ENCODE results near the gene HOXD10.
A peak's percentile ranks its signal among the peaks of the same experiment; 100 is the strongest.

HOXD10 gene

DNA sequence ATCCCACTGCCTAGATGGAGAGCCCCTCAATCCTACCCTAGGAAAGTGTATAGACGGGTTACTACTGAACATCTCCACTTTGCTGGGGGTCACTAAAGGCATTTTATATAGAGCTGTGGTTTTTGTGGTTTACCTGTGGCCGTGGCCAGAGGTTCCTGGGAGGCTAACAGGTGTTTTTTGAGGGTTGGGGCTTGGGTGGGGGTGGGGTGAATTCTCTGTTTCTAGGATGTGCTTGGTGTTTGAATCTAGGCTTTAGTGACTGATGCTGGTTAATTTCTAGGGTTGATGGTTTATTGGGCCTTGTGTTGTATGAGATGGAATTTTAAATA lies 20.6 kb downstream of the HOXD10 start:
- no peak for DNase-seq

DNA sequence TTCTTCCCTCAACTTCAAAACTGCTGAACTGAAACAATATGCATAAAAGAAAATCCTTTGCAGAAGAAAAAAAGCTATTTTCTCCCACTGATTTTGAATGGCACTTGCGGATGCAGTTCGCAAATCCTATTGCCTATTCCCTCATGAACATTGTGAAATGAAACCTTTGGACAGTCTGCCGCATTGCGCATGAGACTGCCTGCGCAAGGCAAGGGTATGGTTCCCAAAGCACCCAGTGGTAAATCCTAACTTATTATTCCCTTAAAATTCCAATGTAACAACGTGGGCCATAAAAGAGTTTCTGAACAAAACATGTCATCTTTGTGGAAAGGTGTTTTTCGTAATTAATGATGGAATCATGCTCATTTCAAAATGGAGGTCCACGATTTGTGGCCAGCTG lies 21.3 kb downstream of the HOXD10 start:
- no peak for DNase-seq

DNA sequence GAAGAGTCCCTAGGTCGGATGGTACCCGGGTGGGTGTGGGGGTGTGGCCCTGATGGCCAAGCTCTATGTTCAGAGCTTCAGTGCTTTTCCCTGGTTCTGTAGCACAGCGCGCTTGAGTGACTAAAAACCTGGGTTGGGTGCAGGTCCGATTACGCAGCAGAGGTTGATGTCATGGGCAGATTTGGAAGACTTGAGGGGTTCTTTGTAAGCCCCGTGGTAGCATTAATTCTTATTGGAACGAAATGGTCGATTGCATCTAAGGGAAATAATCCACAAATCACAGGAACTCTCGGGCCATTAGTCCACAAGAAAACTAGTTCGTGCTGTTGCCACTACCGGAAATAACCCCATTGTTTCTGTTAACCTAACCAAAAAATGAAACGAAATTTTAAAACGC lies 21.9 kb downstream of the HOXD10 start:
- DNase-seq: no peak

DNA sequence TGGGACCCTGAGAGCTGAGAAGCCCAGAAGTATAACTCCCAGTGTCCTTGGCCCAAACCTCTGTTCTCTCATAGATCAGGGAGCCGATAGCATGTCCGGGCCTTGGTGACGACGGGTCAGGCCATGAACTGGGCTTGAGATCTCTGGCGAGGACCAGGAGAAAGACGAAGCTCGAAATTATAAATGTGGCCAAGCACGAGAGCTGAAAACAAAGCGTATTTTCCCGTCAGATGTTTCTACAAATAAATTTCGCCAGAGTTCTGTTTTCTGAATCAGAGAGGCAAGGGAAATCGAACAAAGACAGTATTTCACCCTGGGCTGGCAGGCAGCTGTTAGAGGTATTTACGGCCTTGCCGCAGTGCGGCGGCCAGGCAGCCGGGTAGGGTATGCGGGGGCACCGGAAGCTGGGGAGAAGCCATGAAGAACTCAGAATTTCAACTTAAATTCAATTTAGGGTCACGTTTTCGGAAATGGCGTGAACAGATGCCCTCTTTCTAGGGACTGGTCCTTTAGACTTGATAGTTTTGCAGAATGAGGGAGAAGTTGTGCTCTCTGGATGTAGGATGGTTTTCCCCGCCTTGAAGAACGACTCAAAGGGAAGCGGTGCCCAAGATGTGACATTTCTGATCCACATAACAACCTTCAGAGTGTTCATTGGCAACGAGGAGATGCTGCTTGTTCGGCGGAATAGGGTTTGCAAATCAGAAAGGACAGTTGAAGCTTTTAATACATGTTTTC lies 22.5 kb downstream of the HOXD10 start:
- DNase-seq: no peak

DNA sequence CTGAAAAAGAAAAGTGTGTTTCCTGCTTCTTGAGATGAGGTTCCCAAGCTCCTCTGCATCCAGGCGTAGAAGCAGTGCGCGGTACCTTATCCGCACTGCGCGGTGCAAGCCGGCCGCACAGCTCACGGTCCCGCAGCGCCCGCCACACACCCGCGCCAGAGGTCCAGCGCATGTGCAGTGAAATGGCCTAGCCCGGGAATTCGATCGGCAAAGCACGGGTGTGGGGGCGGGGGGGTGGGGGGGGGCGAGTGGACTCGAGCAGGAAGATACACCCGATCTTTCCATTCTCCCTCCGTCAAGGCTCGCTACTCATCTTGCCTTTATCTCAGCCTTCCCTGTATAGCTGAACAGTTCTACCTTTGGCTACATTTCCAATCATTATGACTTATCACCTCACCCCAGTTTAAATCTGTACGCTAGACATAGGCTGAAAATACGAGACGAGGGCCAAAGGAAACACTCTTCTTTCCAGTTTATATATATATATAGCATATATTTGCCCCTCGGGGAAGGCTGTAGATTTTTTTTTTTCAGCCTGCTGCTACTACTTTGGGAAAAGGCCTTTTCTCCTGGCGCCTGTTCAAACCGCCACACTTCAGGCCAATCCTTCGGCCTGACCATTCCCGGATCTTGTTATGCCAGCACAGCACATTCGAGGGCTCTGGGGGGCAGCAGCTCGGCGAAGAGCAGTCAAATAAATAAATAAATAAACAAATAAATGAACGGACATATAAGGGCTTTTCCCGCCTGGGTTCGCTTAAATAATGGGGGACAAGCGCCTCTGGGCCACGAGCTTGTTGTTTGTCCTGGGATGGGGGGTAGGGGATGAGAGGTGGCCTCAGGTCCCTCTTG lies 23.3 kb downstream of the HOXD10 start:
- DNase-seq: no peak

DNA sequence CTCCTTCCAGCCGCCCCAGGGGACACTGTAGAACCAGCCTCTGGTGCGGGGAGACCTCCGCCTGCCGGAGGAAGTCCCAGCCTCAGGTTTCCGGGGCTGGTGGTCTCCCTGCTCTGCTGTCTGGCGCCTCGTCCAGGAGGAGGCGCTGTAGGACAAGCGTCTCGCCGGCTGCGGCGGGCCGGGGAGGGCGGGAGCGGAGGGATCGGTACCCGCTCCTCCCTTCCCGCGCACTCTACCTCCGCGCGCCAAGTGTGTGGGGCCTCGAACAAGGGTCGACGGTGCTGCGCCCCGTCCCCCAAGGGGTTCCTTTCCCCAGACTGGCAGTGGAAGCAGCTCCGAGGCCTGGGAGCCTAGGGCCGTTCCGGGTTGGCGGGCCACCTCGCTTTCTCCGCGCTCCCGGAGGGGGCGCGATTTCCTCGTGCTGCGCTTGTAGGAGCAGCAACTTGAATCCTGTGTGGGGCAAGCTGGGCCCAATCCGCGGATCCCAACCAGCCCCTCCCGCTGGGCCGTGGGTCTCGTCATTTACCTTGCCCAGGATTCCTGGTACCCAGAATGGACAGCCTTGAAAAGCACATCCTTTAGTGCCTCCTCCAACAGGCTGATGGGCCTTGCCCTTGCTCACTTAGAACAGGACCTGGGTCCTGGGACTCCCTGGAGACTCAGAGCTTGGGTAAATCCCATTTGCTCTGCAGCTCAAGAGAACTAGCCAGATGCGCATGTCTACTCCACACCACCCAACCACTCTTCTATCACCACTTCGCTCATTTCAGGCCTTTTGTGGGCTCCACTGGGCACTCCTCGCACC lies 24.1 kb downstream of the HOXD10 start:
- DNase-seq: peak; percentile 61 to 77 (median 66)

DNA sequence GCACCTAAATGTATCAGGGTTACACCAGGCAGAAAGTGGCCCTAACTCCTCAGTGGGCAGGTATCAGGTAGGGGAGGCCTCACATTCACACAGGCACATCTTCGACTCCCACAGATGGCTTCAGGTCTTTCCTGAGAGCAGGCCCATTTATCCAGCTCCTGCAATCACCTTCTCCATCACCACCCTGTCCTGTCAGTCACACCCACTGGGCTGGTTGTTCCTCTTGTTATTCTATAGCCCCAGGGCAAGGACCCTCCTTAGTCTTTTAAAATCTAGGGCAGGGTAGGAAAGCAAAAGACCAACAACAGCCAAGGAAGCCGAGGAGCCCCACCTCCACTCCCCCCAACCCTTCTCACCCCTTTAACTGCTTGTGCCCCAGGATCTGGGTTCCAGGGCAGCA lies 25.7 kb downstream of the HOXD10 start:
- no peak for DNase-seq

DNA sequence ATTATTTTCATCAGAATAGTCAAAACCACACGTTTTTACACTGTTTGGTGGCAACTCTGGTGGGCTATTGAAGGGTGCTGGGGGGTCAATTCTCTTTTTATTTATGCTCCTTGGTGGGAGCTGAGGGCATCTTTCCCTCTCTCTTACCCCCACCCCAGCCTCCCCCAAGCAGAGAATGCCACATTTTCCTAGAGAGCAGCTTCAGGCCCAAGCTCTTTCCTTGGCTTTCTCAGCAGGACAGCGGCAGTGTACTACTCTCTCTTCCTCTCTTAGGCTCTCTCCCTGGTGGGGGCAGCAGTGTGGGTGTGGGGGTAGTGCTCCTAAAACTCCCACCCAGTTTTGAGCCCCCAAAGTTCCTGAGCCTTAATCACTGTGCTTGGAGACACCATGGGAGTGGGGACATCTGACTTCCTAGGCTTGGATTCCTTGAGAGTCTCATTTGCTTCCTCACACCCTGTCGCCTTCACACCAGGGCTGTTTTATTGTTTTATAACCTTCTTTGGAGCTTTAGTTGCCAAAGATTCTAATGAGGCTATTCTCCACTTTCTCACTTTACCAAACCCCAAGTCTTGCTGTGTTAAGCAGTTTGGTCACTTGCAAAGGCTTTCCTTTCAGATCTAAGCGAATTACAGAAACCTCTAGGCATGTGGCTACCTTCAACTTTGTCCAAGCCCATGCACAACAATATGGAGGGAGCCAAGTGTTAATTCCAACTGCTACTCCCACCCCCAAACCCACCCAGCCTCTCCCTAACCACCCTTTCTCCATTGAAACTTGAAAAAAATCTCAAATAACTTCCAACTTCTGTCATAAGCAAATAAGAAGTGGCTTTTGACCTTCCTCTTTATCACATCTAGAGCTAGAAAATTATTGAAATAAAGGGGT lies 28.7 kb downstream of the HOXD10 start:
- DNase-seq: no peak

DNA sequence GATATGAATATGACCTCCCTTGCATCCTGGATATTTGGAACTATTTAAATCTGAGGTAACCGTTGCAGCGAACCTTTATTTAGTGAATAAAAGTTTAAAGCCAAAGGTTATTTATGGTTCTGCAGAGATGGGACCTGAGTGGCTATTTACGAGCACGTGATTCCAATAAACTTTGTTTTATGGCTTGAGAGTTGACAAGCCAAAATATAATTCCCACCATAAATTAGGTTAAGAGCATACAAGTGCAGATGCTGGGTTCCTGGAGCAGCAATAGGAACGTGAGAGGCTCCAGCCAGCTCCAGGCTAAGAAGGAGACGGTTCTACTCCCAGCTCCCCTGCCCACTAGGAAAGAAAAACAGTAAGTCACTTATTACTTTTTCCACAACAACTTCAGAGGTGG lies 29.5 kb downstream of the HOXD10 start:
- no peak for DNase-seq

DNA sequence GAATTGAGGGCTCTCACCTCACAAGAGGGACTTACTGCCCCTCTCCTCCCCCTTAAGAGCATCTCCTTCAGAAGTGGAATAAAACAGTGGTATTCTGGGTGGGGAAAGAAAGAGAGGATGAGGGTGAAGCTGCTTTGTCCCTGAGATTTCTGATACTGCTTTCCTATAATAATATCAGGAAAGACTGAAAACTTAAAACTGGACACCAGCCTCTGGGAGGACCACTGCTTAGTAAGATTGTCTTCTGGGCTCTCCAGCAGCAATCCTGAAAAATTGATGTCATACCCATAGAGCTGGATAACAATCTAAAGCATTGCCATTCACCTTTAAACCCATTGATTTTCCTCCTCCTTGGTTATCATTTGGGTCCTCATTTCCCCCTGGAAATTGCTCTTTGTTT lies 30.1 kb downstream of the HOXD10 start:
- DNase-seq: no peak

DNA sequence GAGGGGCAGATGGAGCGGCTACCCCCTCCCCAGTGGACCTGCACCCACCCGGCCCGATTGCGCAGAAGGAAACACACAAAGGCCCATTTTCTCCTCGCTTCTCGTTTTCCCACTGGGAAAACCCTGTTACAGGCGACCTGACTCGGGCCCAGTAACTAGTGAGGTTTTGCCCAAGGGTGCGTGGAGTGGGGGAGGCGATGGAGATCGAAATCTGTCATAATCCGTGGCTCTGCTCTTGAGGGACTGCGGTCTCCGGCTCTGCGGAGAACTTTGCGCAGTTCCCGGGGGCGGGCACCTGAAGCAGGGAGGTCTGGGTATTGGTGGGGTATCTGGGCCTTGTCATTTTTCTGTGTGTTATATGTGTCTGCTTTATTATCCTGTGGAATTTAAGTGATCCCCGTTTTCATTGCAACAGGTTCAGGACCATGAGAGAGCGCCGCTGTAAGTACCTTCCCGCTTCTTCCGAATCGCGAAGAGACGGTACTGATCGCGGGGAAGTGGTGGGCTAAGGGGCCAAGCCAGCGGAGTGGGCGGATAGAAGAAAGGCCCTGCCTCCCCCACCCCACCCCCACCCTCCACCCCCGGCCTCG lies 30.7 kb downstream of the HOXD10 start:
- DNase-seq: no peak

DNA sequence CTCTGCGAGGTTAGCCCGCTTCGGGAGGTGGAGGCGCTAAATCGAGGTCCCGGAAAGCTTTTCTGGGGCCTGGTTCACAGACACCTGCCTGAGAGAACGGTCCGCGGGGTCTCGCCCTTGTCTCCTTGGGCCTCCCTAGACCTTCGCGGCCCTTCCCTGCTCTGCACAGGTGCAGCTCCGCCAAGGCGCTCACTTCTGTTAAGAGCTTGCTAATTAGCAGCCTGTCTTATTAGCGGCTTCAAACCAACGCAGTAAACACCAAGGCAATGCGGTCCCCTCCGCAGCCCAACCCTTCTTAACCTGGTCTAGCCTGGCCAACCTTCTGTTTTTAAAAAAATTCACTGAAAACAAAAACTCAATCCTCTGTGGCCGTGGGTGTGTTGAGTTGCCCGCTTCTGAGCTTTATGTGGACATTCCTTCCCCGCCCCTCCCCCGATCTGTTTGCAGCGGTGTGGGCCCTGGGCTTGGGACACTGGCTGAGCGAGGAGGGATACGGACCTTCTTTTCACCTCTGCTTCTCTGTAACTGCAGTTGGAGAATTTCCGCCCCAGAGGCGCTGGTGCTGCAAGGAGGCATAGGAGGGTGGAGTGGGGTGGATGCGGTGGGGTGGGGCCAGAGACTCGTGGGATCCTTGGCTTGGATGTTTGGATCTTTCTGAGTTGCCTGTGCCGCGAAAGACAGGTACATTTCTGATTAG lies 31.4 kb downstream of the HOXD10 start:
- DNase-seq: no peak

DNA sequence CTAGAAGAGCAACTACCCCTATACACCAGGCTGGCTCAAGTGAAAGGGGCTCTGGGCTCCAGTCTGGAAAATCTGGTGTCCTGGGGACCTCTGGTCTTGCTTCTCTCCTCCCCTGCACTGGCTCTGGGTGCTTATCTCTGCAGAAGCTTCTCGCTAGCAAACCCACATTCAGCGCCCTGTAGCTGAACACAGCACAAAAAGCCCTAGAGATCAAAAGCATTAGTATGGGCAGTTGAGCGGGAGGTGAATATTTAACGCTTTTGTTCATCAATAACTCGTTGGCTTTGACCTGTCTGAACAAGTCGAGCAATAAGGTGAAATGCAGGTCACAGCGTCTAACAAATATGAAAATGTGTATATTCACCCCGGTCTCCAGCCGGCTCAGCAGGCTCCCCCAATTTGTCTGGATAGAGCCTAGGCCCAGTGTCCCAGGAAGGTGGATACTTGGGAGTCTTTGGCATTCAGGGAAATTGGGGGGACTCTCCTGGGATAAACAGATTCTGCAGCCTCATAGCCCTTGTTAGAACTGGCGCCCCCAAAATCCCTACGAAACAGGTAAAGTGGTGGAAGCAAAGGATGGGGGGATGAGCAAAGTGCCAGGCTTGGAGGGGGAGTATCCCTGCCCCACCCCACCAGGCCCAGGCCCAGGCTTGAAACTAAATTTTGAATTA lies 32.3 kb downstream of the HOXD10 start:
- DNase-seq: no peak

DNA sequence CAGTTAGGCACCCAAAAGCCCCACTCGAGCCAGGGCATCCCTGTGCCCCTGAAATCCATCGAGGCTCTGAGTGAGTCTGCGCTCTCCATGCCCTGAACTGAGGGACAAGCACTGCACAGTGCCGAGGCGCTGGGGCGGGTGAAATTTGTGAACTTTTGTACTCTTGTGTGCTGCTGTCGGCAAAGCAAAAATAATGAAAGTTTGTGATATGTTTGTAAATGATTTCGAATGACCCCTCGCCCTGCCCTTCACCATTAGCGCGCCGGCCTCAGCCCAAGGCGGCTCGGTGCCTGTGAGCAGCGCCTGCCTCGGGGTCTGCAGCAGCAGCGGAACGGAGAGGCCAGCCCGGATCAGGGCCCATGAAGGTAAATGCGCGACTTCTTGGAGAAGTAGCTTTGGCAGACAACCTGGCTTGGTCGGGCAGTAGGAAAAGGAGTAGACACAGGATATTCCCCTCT lies 32.9 kb downstream of the HOXD10 start:
- no peak for DNase-seq

DNA sequence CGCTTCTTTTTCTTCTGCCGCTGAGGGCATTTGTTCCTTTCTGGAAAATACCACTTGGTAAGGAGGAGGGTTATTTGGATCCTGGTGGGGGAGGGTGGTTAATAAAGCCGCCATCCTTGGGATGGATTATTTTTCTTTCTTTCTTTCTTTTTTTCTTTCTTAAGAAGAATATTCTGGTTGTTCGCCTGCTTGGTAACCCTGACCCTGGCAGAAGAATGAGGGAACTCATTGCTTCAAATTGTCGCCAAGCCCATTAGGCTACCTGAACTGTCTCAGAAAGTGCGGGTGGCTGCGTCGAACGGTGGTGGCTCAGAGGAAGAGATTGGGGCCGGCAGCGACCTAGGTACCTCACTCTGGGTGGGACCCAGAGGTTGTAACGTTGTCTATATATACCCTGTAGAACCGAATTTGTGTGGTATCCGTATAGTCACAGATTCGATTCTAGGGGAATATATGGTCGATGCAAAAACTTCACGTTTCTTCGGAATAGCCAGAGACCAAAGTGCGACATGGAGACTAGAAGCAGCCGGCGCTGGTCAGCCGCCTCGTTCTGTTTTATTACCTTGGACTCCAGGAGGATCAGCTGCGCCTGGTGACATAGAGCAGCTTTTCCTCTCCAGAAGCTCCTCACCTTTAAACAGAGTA lies 33.5 kb downstream of the HOXD10 start:
- no peak for DNase-seq

DNA sequence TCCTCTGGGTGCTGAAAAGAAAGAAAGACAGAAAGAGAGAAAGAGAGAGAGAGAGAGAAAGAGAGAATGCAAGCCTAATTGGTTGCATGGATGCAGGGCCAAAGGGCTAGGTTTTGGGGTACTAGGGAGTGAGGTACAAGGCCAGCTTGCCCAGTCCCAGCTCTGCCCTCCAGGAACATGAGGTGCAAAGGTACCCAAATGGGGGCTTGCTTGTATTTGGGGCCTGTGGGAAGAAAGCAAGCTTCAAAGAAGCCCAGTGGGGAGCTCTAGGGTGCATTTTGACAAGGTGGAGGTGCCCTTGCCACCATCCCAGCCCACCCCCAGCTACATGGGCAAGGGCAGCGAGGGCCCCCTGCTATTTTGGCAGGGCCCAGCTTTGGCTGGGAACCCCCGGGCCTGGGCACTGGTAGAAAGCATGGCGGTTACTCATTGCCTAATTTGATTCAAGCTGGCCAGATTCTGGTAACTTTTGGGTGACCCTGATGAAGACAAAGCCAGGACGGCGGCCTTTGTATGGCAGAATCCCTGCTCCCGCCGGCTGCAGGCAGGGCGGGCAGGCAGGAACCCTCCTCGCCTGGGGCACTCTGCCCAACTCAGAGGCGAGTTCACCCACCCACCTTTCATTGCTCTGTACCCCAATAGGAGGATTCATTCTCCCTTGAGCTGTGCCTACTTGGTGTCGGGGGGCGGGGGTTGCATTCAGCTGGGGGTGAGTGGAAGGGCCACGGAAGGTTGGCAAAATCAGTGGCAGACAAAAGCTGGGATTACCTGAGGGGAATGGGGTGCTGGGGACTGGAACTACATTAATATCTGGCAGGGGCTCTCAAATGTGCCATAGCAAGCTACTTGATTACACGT lies 34.2 kb downstream of the HOXD10 start:
- no peak for DNase-seq

DNA sequence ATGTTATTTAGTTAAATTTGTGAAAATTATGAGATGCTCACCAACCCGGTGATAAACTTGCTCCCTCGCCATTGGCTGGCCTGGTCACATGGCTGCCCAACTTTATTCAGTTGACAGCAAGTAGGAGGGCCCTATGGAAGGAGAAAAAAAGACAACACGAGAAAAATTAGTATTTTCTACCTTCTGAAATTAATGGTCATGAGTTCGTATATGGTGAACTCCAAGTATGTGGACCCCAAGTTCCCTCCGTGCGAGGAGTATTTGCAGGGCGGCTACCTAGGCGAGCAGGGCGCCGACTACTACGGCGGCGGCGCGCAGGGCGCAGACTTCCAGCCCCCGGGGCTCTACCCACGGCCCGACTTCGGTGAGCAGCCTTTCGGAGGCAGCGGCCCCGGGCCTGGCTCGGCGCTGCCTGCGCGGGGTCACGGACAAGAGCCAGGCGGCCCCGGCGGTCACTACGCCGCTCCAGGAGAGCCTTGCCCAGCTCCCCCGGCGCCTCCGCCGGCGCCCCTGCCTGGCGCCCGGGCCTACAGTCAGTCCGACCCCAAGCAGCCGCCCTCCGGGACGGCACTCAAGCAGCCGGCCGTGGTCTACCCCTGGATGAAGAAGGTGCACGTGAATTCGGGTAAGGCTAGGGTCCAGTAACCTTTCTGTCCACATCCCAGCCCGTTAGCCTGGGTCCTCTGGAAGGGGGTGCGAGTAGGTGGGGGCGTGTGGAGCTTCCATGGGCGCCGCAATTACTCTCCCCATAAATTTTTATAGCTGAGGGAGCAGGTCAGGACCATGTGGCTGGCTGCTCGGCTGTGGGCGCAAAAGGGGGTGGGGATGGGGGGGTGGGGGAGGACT lies 35.1 kb downstream of the HOXD10 start, which contains the start of gene HOXD4:
HOXD4 (plus strand) TSS at position 109 of the 846 bp plus-strand sequence; CDS start at position 193, 84 bp downstream.
- no peak for DNase-seq

All from suppressor macrophage (primary cell).